SK-N-SH treated with all-trans-retinoic acid at 6 μM for 48 hours (cell line): Measurements from ENCODE around the gene DPP6.

Experiments
- ARNTL ChIP-seq: fragments of 450-650 bp; formaldehyde crosslinking; IDR thresholded peaks from 2 replicates; pipeline ENCODE4 v1.5.0; 2020; ENCODE audit warnings: low read depth, mild to moderate bottlenecking, moderate library complexity, borderline replicate concordance
- ISL1 ChIP-seq: fragments of 250-450 bp; sonication (Bioruptor Pico); IDR thresholded peaks from 2 replicates; pipeline ENCODE4 v2.1.2; 2022; ENCODE audit warnings: mild to moderate bottlenecking, moderate library complexity
- PATZ1 ChIP-seq: fragments of 250-450 bp; sonication (Bioruptor Pico); IDR thresholded peaks from 2 replicates; pipeline ENCODE4 v1.8.0; 2020; ENCODE audit warnings: mild to moderate bottlenecking, moderate library complexity, borderline replicate concordance
- RARB ChIP-seq: fragments of 250-450 bp; sonication (Bioruptor Pico); IDR thresholded peaks from 2 replicates; pipeline ENCODE4 v1.8.0; 2021; ENCODE audit warnings: mild to moderate bottlenecking, moderate library complexity
- ZFP3 ChIP-seq: fragments of 250-450 bp; sonication (Bioruptor Pico); IDR thresholded peaks from 2 replicates; pipeline ENCODE4 v1.5.0; 2020; ENCODE audit warnings: mild to moderate bottlenecking, moderate library complexity
- ZFP30 ChIP-seq: fragments of 450-650 bp; formaldehyde crosslinking; IDR thresholded peaks from 2 replicates; pipeline ENCODE4 v1.5.0; 2022; ENCODE audit warnings: mild to moderate bottlenecking, moderate library complexity
- ZNF70 ChIP-seq: fragments of 450-650 bp; formaldehyde crosslinking; IDR thresholded peaks from 2 replicates; pipeline ENCODE4 v1.5.0; 2020; ENCODE audit warnings: mild to moderate bottlenecking, moderate library complexity

DNA sequence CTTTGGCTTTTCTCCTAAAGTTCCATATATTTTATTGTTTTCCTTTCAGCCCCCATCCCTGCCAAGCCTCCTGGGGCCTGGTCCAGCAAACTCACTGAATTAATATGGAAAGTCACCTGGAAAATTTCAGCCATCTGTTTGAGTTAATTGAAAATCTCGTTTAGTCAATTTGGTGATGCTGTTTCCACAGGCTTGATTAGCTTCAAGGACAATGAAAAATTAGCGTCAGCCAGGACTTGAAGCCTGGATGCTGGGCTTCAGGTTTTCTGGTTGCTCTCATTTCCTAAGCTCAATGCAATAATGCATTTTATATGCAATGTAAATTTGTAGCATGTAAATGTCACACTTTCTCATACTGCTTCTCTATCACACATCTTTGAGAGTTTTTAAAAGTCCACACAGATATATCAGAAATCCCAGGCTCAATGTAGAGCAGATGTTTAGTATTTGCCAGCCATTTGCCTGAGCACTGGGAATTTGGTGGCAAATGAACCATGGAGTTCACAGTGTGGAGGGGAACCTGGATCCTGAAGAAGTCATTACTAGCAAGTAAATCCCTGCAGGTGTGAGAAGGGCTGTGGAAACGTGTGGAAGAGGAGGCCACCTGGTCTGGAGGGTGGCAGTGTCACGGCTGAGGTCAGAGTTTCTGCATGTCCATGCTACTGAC is 722.2 kb downstream of the DPP6 start:
- no peak for TF ChIP-seq ZNF70 (CRISPR knock-in tag)
- no peak for TF ChIP-seq ARNTL
- no peak for TF ChIP-seq PATZ1
- no peak for TF ChIP-seq RARB (CRISPR knock-in tag)
- TF ChIP-seq ISL1 (CRISPR knock-in tag): no peak
- TF ChIP-seq ZFP30: no peak
- no peak for TF ChIP-seq ZFP3 (CRISPR knock-in tag)
